Ramos (cell line): Measurements from ENCODE around the gene DDR1.
"Not testable (repeated sequence)": the region's sequence is repeated elsewhere in the genome, so short reads cannot be mapped to it uniquely, and the experiment has no call there.

ENCODE experiments used
- in situ Hi-C: fragments of 300-500 bp; cut with MboI; formaldehyde crosslinking; loops from one replicate; pipeline ENCODE4 v1.14.3; 2022; ENCODE audit warnings: low sequenced_read_pairs; ENCODE audit not compliant: unreplicated experiment

The DDR1 gene

DNA sequence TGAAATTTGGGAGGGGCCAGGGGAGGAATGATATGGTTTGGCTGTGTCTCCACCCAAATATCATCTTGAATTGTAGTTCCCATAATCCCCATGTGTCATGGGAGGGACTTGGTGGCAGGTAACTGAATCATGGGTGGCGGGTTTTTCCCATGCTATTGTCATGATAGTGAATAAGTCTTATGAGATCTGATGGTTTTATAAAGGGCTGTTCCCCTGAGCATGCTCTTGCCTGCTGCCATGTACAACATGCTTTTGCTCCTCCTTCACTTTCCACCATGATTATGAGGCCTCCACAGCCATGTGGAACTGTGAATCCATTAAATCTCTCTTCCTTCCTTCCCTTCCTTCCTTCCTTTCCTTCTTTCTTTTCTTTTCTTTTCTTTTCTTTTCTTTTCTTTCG lies 31.9 kb upstream of the DDR1 start:
- in situ Hi-C loops: not testable (repeated sequence)

DNA sequence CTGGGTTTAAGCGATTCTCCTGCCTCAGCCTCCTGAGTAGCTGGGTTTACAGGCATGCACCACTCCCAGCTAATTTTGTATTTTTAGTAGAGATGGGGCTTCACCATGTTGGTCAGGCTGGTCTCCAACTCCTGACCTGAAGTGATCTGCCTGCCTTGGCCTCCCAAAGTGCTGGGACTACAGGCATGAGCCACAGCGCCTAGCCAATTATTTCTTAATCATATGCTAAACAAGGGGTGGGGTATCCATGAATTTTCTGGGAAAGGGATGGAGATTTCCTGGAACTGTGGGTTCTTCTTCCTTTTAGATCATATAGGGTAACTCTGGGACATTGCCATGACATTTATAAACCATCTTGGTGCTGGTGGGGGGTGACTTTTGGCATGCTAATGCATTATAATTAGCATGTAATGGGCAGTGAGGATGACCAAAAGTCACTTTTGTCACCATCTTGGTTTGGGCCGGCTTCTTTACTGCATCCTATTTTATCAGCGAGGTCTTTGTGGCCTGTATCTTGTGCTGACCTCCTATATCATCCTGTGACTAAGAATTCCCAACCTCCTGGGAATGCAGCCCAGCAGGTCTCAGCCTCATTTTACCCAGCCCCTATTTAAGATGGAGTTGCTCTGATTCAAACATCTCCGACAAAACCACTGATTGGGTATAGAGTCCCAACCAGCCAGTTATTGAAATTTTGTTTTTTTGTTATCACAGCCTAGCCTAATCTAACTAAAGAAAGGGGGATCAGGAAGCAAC lies 29.9 kb upstream of the DDR1 start:
- in situ Hi-C loops: no loop called here

DNA sequence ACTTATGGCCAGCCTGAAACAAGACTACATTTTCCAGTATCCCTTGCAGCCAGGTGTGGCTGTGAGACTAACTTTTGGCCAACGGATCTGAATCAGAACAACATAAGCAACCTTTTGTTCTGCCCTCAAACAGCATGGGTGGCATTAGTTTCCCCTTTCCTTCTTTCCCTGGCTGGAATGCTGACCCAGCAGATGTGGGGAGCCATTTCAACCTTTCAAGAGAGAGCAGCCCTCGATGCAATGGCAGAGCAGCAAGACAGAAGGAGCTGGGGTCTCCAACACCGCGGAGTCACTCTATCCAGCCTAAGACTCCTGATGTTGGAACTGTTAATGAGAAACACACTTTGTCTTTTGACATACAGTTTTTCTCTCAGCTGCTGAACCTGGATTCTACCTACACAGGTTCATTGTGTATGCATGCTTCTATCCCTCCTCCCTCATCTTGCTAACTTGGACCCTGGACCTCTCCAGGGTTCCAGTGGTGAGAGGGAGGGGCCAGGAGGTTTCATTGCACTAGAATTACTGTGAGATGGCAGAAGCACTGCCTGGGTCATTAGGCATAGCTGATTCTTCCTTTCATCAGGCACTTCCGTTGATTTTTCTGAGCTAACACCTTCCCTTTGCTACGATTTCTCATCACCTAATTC lies 28.8 kb upstream of the DDR1 start:
- in situ Hi-C loops: no loop called here

DNA sequence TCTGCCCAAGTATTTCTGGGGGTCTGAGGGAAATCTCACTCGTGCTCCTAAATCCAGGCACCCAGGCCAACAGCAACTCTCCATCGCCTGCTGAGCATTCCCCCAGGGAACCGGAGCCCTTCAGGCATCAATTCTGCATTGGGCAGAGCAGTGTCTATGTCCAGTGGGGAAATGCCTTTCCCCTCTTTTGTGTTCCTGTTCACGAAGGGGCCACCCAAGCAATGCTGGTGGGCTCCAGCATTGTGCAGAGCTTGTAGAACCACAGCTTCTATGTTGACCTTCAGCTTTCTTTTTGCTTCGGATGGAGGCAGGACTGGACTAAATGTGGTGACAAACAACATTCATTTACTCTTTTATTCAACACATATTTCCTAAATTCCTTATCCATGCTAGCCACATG lies 27.2 kb upstream of the DDR1 start:
- in situ Hi-C loops: no loop called here

- in situ Hi-C loops: no loop called here
Observed at GRCh38 chr6:30857549-30857948, 26.8 kb upstream of the DDR1 start.

GRCh38 chr6:30859726-30860125 lies 24.6 kb upstream of the DDR1 start:
- in situ Hi-C loops: not testable (repeated sequence)

DNA sequence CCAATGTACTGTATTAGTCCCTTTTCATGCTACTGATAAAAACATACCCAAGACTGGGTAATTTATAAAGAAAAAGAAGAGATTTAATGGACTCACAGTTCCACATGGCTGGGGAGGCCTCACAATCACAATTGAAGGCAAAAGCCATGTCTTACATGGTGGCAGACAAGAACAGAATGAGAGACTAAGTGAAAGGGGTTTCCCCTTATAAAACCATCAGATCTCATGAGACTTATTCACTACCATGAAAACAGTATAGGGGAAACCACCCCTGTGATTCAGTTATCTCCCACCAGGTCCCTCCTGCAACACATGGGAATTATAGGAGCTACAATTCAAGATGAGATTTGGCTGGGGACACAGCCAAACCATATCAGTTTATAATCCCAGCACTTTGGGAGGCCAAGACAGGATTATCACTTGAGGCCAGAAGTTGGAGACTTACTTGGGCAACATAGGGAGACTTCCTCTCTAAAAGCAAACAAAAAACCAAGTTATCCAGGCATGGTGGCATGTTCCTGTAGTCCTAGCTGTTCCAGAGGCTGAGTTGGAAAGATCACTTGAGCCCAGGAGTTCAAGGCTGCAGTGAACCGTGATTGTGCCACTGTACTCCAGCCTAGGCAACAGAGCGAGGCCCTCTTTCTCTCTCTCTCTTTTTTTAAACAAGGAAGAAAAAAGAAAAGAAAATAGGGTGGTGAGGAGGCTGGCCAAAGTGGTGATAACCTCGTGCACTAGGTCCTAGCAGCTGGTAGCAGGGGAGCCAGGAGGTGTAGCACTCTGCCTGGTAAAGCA lies 22.9 kb upstream of the DDR1 start:
- in situ Hi-C loops: no loop called here

DNA sequence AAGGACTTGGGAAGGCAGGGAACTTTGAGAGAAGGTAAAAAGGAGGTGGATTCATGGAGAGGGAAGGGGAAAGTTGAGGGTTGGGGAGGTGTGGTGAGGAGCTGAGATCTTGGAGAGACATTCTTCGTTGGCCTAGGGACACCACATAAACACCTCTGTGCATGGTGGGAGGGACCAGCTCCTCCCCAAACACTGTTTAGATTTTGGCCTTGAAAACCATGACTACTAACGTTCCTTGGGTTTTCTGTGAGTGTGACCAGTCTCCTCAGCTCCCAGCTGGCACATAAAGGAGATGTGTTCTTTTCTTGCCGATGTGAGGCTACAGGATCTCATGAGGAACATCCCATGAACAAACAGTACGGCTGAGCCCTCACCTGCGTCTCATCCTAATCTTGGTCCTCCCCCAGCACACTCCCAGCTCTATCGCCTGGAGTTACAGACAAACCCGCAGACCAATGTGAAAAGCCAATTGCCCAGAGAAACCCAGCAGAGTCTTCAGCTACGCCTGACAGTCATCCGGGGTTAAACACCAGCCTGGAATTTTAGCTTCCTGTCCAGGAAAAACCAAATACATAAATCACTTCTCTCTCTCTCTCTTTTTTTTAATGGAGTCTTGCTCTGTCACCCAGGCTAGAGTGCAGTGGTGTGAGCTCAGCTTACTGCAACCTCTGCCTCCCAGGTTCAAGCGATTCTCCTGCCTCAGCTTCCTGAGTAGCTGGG lies 22.0 kb upstream of the DDR1 start:
- in situ Hi-C loops: no loop called here

DNA sequence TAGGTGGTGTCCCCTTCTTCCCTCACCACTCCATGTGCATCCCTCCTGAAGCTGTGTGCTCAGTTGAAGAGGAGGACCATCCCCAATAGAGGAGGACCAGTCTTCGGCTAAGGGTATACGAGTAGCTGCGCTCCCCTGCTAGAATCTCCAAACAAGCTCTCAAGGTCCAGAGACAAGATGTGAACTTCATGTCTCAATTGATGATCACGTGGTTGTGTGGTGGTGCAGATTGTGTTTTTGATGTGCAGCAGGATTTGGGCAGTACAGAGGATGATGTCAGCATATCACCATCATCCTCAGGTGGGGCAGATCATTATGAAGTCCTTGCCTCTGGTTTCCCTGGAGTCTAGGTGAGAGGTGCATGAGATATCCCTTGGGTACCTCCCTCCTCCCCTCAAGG lies 20.0 kb upstream of the DDR1 start:
- in situ Hi-C loops: no loop called here

DNA sequence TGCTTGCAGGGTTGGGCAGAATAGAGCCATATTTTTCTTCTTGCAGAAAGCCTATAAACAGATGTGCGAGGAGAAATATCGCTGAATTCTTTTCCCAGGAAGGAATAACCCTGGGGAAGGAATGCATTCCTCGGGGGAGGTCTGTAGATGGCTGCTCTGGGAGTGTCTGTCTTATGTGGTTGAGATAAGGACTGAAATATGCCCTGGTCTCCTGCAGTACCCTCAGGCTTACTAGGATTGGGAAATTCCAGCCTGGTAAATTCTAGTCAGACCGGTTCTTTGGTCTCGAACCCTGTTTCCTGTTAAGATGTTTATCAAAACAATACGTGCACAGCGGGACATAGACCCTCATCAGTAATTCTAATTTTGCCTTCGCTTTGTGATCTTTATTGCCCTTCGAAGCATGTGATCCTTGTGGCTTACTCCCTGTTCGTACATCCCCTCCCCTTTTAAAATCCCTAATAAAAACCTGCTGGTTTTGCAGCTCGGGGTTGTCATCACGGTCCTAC lies 15.0 kb upstream of the DDR1 start:
- in situ Hi-C loops: not testable (repeated sequence)

GRCh38 chr6:30870546-30870945 lies 13.8 kb upstream of the DDR1 start:
- in situ Hi-C loops: loop anchor here (5.0 kb wide), 1 partner anchor 48 kb away; no protein-coding TSS in a partner anchor

- in situ Hi-C loops: loop anchor here (5.0 kb wide), 1 partner anchor 49 kb away; no protein-coding TSS in a partner anchor
Observed at GRCh38 chr6:30871592-30872183, 12.6 kb upstream of the DDR1 start.

DNA sequence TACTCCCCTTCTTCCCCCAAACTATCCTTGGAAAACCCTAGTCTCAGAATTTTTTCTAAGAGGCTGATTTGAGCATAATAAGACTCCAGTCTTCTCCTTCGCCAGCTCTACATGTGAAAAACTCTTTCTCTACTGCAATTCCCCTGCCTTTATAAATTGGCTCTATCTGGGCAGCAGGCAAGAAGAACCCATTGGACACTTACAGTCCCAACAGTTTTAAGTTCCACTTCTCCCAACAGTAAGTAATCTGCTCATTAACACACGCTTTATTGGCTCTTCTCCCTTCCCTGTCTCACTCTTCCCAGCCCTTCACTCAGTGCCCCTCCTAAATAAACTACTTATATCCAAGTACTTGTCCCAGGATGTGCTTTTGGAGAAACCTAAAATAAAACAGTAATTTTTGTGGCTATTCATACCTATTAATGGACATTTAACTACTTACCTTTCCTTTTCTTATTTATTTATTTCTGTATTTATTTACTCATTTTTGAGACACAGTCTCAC lies 11.1 kb upstream of the DDR1 start:
- in situ Hi-C loops: loop anchor here (5.0 kb wide), 1 partner anchor 51 kb away; no protein-coding TSS in a partner anchor

DNA sequence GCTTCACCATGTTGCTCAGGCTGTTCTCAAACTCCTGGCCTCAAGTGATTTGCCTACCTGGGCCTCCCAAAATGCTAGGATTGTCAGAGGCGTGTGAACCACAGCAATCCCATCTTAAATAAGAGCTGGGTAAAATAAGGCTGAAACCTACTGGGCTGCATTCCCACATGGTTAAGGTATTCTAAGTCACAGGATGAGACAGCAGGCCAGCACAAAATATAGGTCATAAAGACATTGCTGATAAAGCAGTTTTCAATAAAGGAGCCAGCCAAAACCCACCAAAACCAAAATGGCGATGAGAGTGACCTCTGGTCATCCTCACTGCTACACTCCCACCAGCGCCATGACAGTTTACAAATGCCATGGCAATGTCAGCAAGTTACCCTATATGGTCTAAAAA lies 10.5 kb upstream of the DDR1 start:
- in situ Hi-C loops: loop anchor here (5.0 kb wide), 1 partner anchor 51 kb away; no protein-coding TSS in a partner anchor

DNA sequence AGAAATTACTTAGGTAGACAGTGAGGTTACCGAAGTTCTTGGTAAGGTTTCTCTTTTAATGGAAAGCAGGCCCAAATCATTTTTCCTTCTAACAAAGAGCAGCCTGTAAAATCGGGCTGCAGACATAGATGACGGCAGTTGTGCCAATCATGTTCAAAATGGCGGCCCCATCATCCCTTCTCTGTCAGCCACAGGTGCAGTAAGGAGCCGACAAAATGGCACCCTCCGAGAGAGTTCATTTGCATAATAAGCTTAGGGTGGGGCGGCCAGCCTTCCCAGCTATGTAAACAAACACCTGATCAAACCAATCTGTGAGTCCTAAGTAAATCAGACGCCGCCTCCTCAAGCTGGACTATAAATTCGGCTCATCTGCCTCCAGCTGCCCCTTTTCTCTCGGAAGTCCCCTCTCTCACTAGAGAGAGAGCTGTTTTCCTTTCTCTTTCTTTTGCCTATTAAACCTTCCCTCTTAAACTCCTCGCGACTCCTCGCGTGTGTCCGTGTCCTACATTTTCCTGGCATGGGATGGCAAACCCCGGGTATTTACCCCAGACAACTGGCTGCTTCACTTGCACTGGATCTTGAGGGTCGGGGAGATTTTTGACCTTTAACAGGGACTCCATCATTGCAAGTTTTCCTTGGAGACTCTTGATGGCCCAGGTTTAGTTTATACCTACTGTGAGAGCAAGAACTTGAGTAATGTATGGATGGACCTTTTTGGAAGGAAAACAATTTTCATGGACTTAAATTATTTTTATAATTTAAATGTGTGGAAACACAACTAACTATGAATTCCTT lies 8.9 kb upstream of the DDR1 start:
- in situ Hi-C loops: no loop called here

- in situ Hi-C loops: no loop called here
Observed at GRCh38 chr6:30876039-30876730, 8.1 kb upstream of the DDR1 start.

DNA sequence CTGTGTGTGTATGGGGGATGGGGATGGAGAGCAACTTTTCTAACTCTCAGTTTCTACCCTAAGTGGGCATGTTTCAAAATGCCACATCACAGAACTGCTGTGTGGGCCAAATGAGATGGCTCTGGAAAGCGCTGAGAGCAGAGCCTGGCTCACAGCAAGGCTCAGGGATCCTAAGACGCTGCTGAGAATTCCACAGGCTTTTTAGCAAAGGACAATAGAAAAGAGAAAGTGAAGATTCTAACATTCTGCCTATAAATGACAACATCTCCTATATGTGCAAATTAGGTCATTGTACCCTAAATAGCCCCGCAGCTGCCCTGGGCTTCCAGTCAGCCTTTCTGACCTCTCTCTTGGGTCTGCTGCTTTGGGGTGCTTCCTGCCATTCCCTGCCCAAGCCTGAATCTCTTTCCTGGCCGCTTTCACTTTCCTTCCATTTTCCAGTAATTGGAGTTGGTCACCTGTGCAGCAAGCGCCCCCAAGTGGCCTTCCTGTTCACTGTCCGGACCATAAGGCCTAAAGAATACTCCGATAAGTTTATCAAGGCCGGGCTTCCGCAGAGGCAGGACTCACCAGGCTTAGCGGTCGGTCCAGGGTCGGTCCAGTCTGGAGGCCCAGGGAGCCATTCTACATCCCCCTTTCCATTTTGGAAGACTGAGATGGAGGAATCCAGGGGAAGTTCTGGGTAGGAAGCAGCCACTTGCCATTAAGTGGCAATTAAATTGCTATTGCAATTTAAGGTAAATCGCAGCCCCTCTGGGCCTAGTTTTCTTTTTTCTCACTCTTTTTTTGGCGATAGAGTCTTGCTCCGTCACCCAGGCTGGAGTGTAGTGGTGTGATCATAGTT lies 6.7 kb upstream of the DDR1 start:
- in situ Hi-C loops: no loop called here
